Activated T-helper 2 cell treated with anti-CD3 and anti-CD28 coated beads, Interferon-gamma antibody, Interleukin-2, Interleukin-4, amounts not matched to agents 10 μg/mL and 5 μg/mL and 100 μg/mL, durations not matched to agents 14 hours and 24 hours and 36 hours (primary cell): Measurements from ENCODE around the gene HPRT1. TPM values are rescaled to one million over a fixed set of nuclear protein-coding genes. Genes with fewer than 3 reads are reported as not detected.

Experiments used
- DNase-seq: peaks from one replicate; pipeline ENCODE4 v3.0.0; 2021; ENCODE audit warnings: low spot score
- H3K27ac Mint-ChIP-seq: one replicate; pipeline ENCODE4 v1.8.0; 2021; ENCODE audit warnings: mixed read lengths
- H3K27me3 Mint-ChIP-seq: one replicate; pipeline ENCODE4 v1.8.0; 2021; ENCODE audit warnings: low read depth, mixed read lengths
- H3K36me3 Mint-ChIP-seq: one replicate; pipeline ENCODE4 v1.8.0; 2021; ENCODE audit warnings: low read depth, mixed read lengths
- H3K4me1 Mint-ChIP-seq: one replicate; pipeline ENCODE4 v1.8.0; 2021; ENCODE audit warnings: low read depth, mixed read lengths
- H3K4me3 Mint-ChIP-seq: one replicate; pipeline ENCODE4 v1.8.0; 2021; ENCODE audit warnings: low read depth, mild to moderate bottlenecking, moderate library complexity, mixed read lengths
- H3K9me3 Mint-ChIP-seq: one replicate; pipeline ENCODE4 v1.8.0; 2021; ENCODE audit warnings: mixed read lengths
- intact Hi-C: fragments of 100-400 bp; cut with micrococcal nuclease; formaldehyde crosslinking; loops from one replicate; pipeline ENCODE4 v1.15.1; 2023
- total RNA-seq: library from RNA; stranded (reverse); gene quantifications from 2 replicates; pipeline ENCODE4 v1.2.3, GENCODE V29; 2022

Gene HPRT1
- total RNA-seq, 1 donor from 2014 or later, result 118 TPM

- no peaks in the 10 kb centered on the region for H3K27me3 Mint-ChIP-seq
- H3K9me3 Mint-ChIP-seq, result no peaks in the 10 kb centered on the region
- H3K36me3 Mint-ChIP-seq, result no peaks in the 10 kb centered on the region
- no peaks in the 10 kb centered on the region for H3K4me1 Mint-ChIP-seq
- intact Hi-C loops, result no loop called here
- no peak for DNase-seq
- H3K27ac Mint-ChIP-seq, result no peak overlapping the region
- no peak overlapping the region for H3K4me3 Mint-ChIP-seq
Measured at GRCh38 chrX:134533352-134533751, 73.4 kb downstream of the HPRT1 start.

- DNase-seq, result no peak
- no peaks in the 10 kb centered on the region for H3K36me3 Mint-ChIP-seq
- H3K4me1 Mint-ChIP-seq, result no peaks in the 10 kb centered on the region
- no peak overlapping the region for H3K27ac Mint-ChIP-seq
- H3K27me3 Mint-ChIP-seq, result no peaks in the 10 kb centered on the region
- H3K9me3 Mint-ChIP-seq, result no peaks in the 10 kb centered on the region
- intact Hi-C loops, result no loop called here
- no peak overlapping the region for H3K4me3 Mint-ChIP-seq
Measured at GRCh38 chrX:134533952-134534351, 74.0 kb downstream of the HPRT1 start.

- no peak for DNase-seq
- Mint-ChIP-seq H3K27ac (no peak overlapping the region), H3K27me3 (no peaks in the 10 kb centered on the region)
Measured at GRCh38 chrX:134537179-134537955, 77.4 kb downstream of the HPRT1 start.

GRCh38 chrX:134538316-134538715 lies 78.4 kb downstream of the HPRT1 start:
- DNase-seq, result no peak
- Mint-ChIP-seq H3K4me1 (peaks cover 10% of the 10 kb centered on the region), H3K36me3 (peaks cover 3% of the 10 kb centered on the region), H3K9me3 (no peaks in the 10 kb centered on the region), H3K27ac (no peak overlapping the region), H3K27me3 (no peaks in the 10 kb centered on the region), H3K4me3 (no peak overlapping the region)
- intact Hi-C loops, result no loop called here

More at GRCh38 chrX:134537179-134537955, 77.4 kb downstream of the HPRT1 start:
- Mint-ChIP-seq H3K9me3 (no peaks in the 10 kb centered on the region), H3K4me1 (peaks cover 3% of the 10 kb centered on the region), H3K36me3 (no peaks in the 10 kb centered on the region), H3K4me3 (no peak overlapping the region)
- intact Hi-C loops, result no loop called here

- H3K27me3 Mint-ChIP-seq, result no peaks in the 10 kb centered on the region
- peaks cover 15% of the 10 kb centered on the region for H3K36me3 Mint-ChIP-seq
- no peak overlapping the region for H3K27ac Mint-ChIP-seq
- H3K4me3 Mint-ChIP-seq, result no peak overlapping the region
- H3K4me1 Mint-ChIP-seq, result peaks cover 13% of the 10 kb centered on the region
- DNase-seq, result no peak
- no peaks in the 10 kb centered on the region for H3K9me3 Mint-ChIP-seq
- intact Hi-C loops, result no loop called here
Measured at GRCh38 chrX:134541906-134542305, 81.9 kb downstream of the HPRT1 start.

- Mint-ChIP-seq H3K9me3 (no peaks in the 10 kb centered on the region), H3K4me1 (peaks cover 13% of the 10 kb centered on the region), H3K4me3 (no peak overlapping the region), H3K27ac (no peak overlapping the region), H3K36me3 (peaks cover 17% of the 10 kb centered on the region), H3K27me3 (no peaks in the 10 kb centered on the region)
- no peak for DNase-seq
- intact Hi-C loops, result no loop called here
Measured at GRCh38 chrX:134542485-134542884, 82.5 kb downstream of the HPRT1 start.

GRCh38 chrX:134543288-134543687 lies 83.3 kb downstream of the HPRT1 start:
- peaks cover 18% of the 10 kb centered on the region for H3K36me3 Mint-ChIP-seq
- no peak overlapping the region for H3K4me3 Mint-ChIP-seq
- no peaks in the 10 kb centered on the region for H3K9me3 Mint-ChIP-seq
- no peak for DNase-seq
- intact Hi-C loops, result no loop called here
- H3K27me3 Mint-ChIP-seq, result peaks cover under 1% of the 10 kb centered on the region
- H3K27ac Mint-ChIP-seq, result no peak overlapping the region
- H3K4me1 Mint-ChIP-seq, result peaks cover 15% of the 10 kb centered on the region

- Mint-ChIP-seq H3K4me3 (no peak overlapping the region), H3K27ac (no peak overlapping the region), H3K27me3 (peaks cover 1% of the 10 kb centered on the region), H3K36me3 (peaks cover 24% of the 10 kb centered on the region), H3K9me3 (no peaks in the 10 kb centered on the region), H3K4me1 (peaks cover 18% of the 10 kb centered on the region)
- intact Hi-C loops, result no loop called here
- DNase-seq, result no peak
Measured at GRCh38 chrX:134544135-134544512, 84.2 kb downstream of the HPRT1 start.

GRCh38 chrX:134544513-134545151 lies 84.7 kb downstream of the HPRT1 start:
- no peak for DNase-seq
- Mint-ChIP-seq H3K4me1 (peaks cover 18% of the 10 kb centered on the region), H3K9me3 (no peaks in the 10 kb centered on the region), H3K27ac (no peak overlapping the region), H3K36me3 (peaks cover 24% of the 10 kb centered on the region), H3K4me3 (no peak overlapping the region), H3K27me3 (peaks cover 1% of the 10 kb centered on the region)
- intact Hi-C loops, result no loop called here

GRCh38 chrX:134545510-134545909 lies 85.5 kb downstream of the HPRT1 start:
- H3K4me3 Mint-ChIP-seq, result no peak overlapping the region
- peaks cover 24% of the 10 kb centered on the region for H3K36me3 Mint-ChIP-seq
- intact Hi-C loops, result no loop called here
- H3K27me3 Mint-ChIP-seq, result peaks cover 1% of the 10 kb centered on the region
- peaks cover 25% of the 10 kb centered on the region for H3K4me1 Mint-ChIP-seq
- no peak for DNase-seq
- H3K9me3 Mint-ChIP-seq, result no peaks in the 10 kb centered on the region
- H3K27ac Mint-ChIP-seq, result no peak overlapping the region

GRCh38 chrX:134546187-134546586 lies 86.2 kb downstream of the HPRT1 start:
- H3K27ac Mint-ChIP-seq, result no peak overlapping the region
- peaks cover 25% of the 10 kb centered on the region for H3K4me1 Mint-ChIP-seq
- peaks cover 1% of the 10 kb centered on the region for H3K27me3 Mint-ChIP-seq

GRCh38 chrX:134547047-134547679 lies 87.2 kb downstream of the HPRT1 start:
- Mint-ChIP-seq H3K36me3 (peaks cover 24% of the 10 kb centered on the region), H3K27ac (no peak overlapping the region), H3K4me1 (peaks cover 25% of the 10 kb centered on the region), H3K27me3 (peaks cover 3% of the 10 kb centered on the region), H3K9me3 (no peaks in the 10 kb centered on the region), H3K4me3 (no peak overlapping the region)
- no peak for DNase-seq
- intact Hi-C loops, result no loop called here

More at GRCh38 chrX:134546187-134546586, 86.2 kb downstream of the HPRT1 start:
- no peak for DNase-seq
- intact Hi-C loops, result no loop called here
- Mint-ChIP-seq H3K36me3 (peaks cover 24% of the 10 kb centered on the region), H3K9me3 (no peaks in the 10 kb centered on the region), H3K4me3 (no peak overlapping the region)
